HPDE6-E6E7 (cell line): ENCODE data around the gene DENR.

Experiments
- DNase-seq: peaks from one replicate; pipeline ENCODE4 v3.0.0; 2011; ENCODE audit warnings: missing footprints; ENCODE audit errors: extremely low spot score

Gene DENR

GRCh38 chr12:122820138-122820537 lies 67.5 kb downstream of the DENR start:
- DNase-seq: no peak
